Spleen (tissue), 11 donors: ENCODE data around the gene SH3RF1. TPM values are rescaled to one million over a fixed set of nuclear protein-coding genes. Genes with fewer than 3 reads are reported as not detected.

Experiments used
- DNase-seq: peaks from one replicate; pipeline ENCODE4 v3.0.0-alpha.2; 2020
- H3K27ac ChIP-seq, 8 donors: fragments of 200-600 bp; sonication (generic) in 7 of 8; 1 replicate in 4 of 8; 2 replicates in 4 of 8; pipeline versions ENCODE4 v1.5.0 to v1.8.0; 2016 to 2021; ENCODE audit warnings: inconsistent platforms in 4 of 8, mild to moderate bottlenecking in 4 of 8, moderate library complexity in 1 of 8
- H3K27me3 ChIP-seq, 7 donors: fragments of 200-600 bp; sonication (generic) in 6 of 7; replicated peaks in 1 of 7; 1 replicate in 4 of 7; 2 replicates in 3 of 7; pipeline versions ENCODE4 v1.5.0 to v1.8.0; 2016 to 2021; ENCODE audit warnings: inconsistent platforms in 3 of 7, mild to moderate bottlenecking in 1 of 7
- H3K36me3 ChIP-seq, 6 donors: fragments of 200-600 bp; sonication (generic) in 5 of 6; 1 replicate in 4 of 6; 2 replicates in 2 of 6; pipeline versions ENCODE4 v1.5.0 to v1.8.0; 2016 to 2021; ENCODE audit warnings: inconsistent platforms in 2 of 6
- H3K4me1 ChIP-seq, 6 donors: fragments of 200-600 bp; sonication (generic) in 5 of 6; 1 replicate in 3 of 6; 2 replicates in 3 of 6; pipeline versions ENCODE4 v1.5.0 to v1.8.0; 2016 to 2021; ENCODE audit warnings: inconsistent platforms in 3 of 6
- H3K4me3 ChIP-seq, 8 donors: fragments of 200-600 bp; sonication (generic) in 7 of 8; 1 replicate in 4 of 8; 2 replicates in 4 of 8; pipeline versions ENCODE4 v1.5.0 to v1.8.0; 2016 to 2021; ENCODE audit warnings: inconsistent platforms in 4 of 8, mild to moderate bottlenecking in 4 of 8, moderate library complexity in 2 of 8
- H3K9me3 ChIP-seq, 8 donors: fragments of 200-600 bp; sonication (generic) in 7 of 8; 1 replicate in 4 of 8; 2 replicates in 4 of 8; pipeline versions ENCODE4 v1.5.0 to v1.8.0; 2016 to 2021; ENCODE audit warnings: inconsistent platforms in 4 of 8
- POLR2A ChIP-seq, 3 donors: fragments of 450-650 bp; IDR thresholded peaks; one replicate each; pipeline ENCODE4 v1.5.1; 2017; ENCODE audit warnings: antibody characterized with exemption in 3 of 3, mild to moderate bottlenecking in 1 of 3
- POLR2AphosphoS5 ChIP-seq, 3 donors: sonication (generic); formaldehyde crosslinking; IDR thresholded peaks; one replicate each; pipeline ENCODE4 v1.5.1; 2017; ENCODE audit warnings: antibody characterized with exemption in 3 of 3
- WGBS, 5 donors: extraction: QIAGEN DNeasy Blood & Tissue Kit in 3 of 5; methylation state at CpG; one replicate each; pipeline versions ENCODE4 v1.1.5 to v1.1.7; 2013 to 2018; 5-methylcytosine and 5-hydroxymethylcytosine counted together
- intact Hi-C: fragments of 100-400 bp; cut with DNase I; formaldehyde crosslinking; loops from one replicate; pipeline ENCODE4 v1.15.0; 2023; ENCODE audit warnings: low total_unique reads
- polyA plus RNA-seq, 3 donors: library from polyadenylated mRNA; stranded (reverse); fragments of 200-250 nt; gene quantifications; one replicate each; pipeline ENCODE4 v1.2.1, GENCODE V29; 2013
- total RNA-seq, 7 donors: library from RNA; depleted of rRNA in 3 of 7; stranded (reverse); fragments of >200 nt in 3 of 7; fragmentation: NEBNext Ultra II Directional in 4 of 7; extraction: Animal tissue kit (Norgen Biotek cat#: 25700) in 4 of 7; gene quantifications; one replicate each; pipeline versions ENCODE4 v1.1.0 to v1.2.1, GENCODE V29; 2016 to 2021
- TF ChIP-seq, protein P1 (sequence below), 11 experiments: fragments of 200-600 bp in 7 of 11; fragments of 450-650 bp in 4 of 11; sonication (generic) in 4 of 11; IDR thresholded peaks in 8 of 11; conservative IDR thresholded peaks in 3 of 11; 1 replicate in 7 of 11; 2 replicates in 4 of 11; pipeline versions ENCODE4 v1.4.0 to v1.8.0; 2016 to 2021; ENCODE audit warnings: antibody characterized with exemption in 11 of 11, inconsistent platforms in 4 of 11, mild to moderate bottlenecking in 1 of 11
- donor health status: healthy with polysubstance abuse.
- donor health status: DM: no; HTN: no; CAD: no; lungs with moderate emphysema.
- donor health status: DM: no; HTN: no; CAD: no.
- donor health status: Bipolar disorder and iron deficiency.
- donor health status: healthy.
- donor health status: DM: no; HTN: no; CAD: no.
- donor health status: DM: yes; HTN: yes; CAD: no.

SH3RF1 gene
- total and polyA plus RNA-seq, 10 donors, result 1.1 to 18.6 (median 10.0) TPM

DNA sequence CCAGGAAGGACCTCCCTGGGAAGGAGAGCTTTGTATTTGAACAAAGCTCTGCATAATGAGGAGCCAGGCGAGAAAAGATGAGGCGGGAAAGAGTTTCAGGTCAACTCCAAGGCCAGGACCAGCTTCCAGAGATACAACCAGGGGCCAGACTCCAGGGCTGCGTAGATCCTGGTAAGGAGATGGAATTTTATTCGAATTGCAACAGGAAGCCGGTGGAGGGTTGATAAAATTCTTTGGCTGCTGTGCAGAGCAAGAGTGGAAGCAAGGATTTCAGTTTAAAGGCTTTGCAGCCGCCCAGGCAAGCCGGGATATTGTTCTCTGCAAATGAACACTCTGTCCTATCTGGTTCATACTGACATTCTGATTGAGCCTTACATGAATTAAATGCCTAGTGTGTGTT, 220.5 kb downstream of the SH3RF1 start:
- H3K4me1 ChIP-seq, result no peaks in the 10 kb centered on the region
- TF ChIP-seq POLR2AphosphoS5 (IDR thresholded peaks at IDR 0.05) (no peak), POLR2A (IDR thresholded peaks at IDR 0.05) (no peak)
- TF ChIP-seq, protein P1, sequence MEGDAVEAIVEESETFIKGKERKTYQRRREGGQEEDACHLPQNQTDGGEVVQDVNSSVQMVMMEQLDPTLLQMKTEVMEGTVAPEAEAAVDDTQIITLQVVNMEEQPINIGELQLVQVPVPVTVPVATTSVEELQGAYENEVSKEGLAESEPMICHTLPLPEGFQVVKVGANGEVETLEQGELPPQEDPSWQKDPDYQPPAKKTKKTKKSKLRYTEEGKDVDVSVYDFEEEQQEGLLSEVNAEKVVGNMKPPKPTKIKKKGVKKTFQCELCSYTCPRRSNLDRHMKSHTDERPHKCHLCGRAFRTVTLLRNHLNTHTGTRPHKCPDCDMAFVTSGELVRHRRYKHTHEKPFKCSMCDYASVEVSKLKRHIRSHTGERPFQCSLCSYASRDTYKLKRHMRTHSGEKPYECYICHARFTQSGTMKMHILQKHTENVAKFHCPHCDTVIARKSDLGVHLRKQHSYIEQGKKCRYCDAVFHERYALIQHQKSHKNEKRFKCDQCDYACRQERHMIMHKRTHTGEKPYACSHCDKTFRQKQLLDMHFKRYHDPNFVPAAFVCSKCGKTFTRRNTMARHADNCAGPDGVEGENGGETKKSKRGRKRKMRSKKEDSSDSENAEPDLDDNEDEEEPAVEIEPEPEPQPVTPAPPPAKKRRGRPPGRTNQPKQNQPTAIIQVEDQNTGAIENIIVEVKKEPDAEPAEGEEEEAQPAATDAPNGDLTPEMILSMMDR (IDR thresholded peaks at IDR 0.05 in 8 of 11, conservative IDR thresholded peaks at IDR 0.05 in 3 of 11), result no peak
- H3K27me3 ChIP-seq, result no peaks in the 10 kb centered on the region
- DNase-seq, result no peak
- WGBS, 5 donors, result 70 to 85% (median 80%) methylated on average over 7 of the region's 7 CpGs
- intact Hi-C loops, result no loop called here
- no peaks in the 10 kb centered on the region for H3K36me3 ChIP-seq
- no peaks in the 10 kb centered on the region for H3K9me3 ChIP-seq
- H3K27ac ChIP-seq, result no peak overlapping the region
- no peak overlapping the region for H3K4me3 ChIP-seq

DNA sequence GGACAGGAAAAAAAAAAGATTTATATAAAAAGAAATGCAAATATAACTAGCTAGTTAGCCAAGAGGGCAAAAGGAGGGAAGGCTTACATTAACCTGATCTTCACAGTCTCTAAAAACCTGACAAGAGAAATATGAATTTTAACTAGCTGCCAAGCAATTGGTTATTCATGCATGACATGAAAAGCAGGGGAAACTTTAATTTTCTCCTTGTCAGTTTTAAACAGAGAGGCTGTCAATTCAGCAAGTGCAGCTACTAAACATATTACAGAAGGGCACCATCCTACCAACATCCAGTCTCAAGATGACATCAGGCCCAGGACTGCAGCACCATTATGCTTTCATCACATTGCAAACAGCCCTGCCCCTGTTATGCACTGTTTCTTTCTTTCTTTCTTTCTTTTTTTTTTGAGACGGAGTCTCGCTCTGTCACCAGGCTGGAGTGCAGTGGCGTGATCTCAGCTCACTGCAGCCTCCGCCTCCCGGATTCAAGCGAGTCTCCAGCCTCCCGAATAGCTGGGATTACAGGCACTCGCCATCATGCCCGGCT, 221.8 kb downstream of the SH3RF1 start:
- Histone ChIP-seq H3K9me3 (no peaks in the 10 kb centered on the region), H3K27me3 (no peaks in the 10 kb centered on the region), H3K4me1 (no peaks in the 10 kb centered on the region), H3K4me3 (no peak overlapping the region), H3K36me3 (no peaks in the 10 kb centered on the region), H3K27ac (no peak overlapping the region)
- TF ChIP-seq POLR2AphosphoS5 (IDR thresholded peaks at IDR 0.05), result no peak
- TF ChIP-seq, protein P1 (IDR thresholded peaks at IDR 0.05 in 8 of 11, conservative IDR thresholded peaks at IDR 0.05 in 3 of 11), result no peak
- TF ChIP-seq POLR2A (IDR thresholded peaks at IDR 0.05), result no peak
- WGBS, 5 donors, result 91 to 98% (median 94%) methylated on average over 9 of the region's 9 CpGs
- intact Hi-C loops, result no loop called here
- no peak for DNase-seq

- 83 to 92% (median 89%) methylated on average over 4 of the region's 4 CpGs for WGBS, 5 donors
- H3K27ac ChIP-seq, result no peak overlapping the region
- H3K9me3 ChIP-seq, result no peaks in the 10 kb centered on the region
- H3K36me3 ChIP-seq, result no peaks in the 10 kb centered on the region
- TF ChIP-seq, protein P1 (IDR thresholded peaks at IDR 0.05 in 8 of 11, conservative IDR thresholded peaks at IDR 0.05 in 3 of 11), result no peak
- TF ChIP-seq POLR2A (IDR thresholded peaks at IDR 0.05), result no peak
- no peak for TF ChIP-seq POLR2AphosphoS5 (IDR thresholded peaks at IDR 0.05)
- no peaks in the 10 kb centered on the region for H3K4me1 ChIP-seq
- DNase-seq, result no peak
- H3K4me3 ChIP-seq, result no peak overlapping the region
- intact Hi-C loops, result no loop called here
- H3K27me3 ChIP-seq, result no peaks in the 10 kb centered on the region
Measured at GRCh38 chr4:169047956-169048355, 222.8 kb downstream of the SH3RF1 start.

DNA sequence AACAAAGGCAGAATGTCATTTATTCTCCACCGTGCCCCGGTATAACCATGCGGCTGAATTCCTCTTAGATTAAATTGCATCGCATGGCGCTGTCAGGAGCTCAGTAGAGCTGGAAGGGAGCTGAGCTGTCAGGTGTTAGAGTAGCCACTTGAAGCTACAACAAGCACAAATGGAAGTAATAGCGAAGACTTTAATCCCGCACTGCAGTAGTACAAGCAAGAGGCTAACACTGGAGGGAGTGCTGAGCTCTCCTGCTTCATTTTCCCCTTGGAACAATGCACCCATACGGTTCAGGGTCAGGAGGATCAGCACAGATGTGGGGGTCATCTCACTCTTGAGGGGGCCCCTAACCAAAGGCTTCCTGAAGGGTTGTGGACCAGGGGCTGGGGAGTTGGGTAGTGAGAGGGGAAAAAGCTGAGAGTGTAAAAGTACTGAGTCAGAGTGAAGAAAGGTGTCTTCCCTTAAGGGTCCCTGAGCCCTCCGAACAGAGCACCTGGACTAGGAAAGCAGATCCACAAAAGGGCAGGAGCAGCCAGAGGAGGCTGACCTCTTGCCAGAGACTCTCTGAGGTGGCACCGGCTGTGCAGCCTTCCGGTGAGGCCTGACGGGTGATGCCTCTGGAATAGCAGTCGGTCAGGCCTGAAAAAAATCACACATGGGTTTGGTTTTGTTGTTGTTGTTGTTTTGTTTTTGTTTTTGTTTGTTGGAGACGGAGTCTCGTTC, 224.7 kb downstream of the SH3RF1 start:
- Histone ChIP-seq H3K4me1 (no peaks in the 10 kb centered on the region), H3K4me3 (no peak overlapping the region), H3K27ac (no peak overlapping the region), H3K36me3 (no peaks in the 10 kb centered on the region), H3K27me3 (no peaks in the 10 kb centered on the region), H3K9me3 (no peaks in the 10 kb centered on the region)
- no peak for TF ChIP-seq POLR2AphosphoS5 (IDR thresholded peaks at IDR 0.05)
- TF ChIP-seq, protein P1 (IDR thresholded peaks at IDR 0.05 in 8 of 11, conservative IDR thresholded peaks at IDR 0.05 in 3 of 11), result no peak
- DNase-seq, result no peak
- 70 to 83% (median 77%) methylated on average over 15 of the region's 15 CpGs for WGBS, 5 donors
- intact Hi-C loops, result no loop called here
